NCI-H128 (cell line): ENCODE measurements around the gene LTBR.

Experiments
- DNase-seq: peaks from one replicate; lab custom pipeline; 2025; ENCODE audit not compliant: unreplicated experiment; lab: John Stamatoyannopoulos, UW

Gene LTBR

DNA sequence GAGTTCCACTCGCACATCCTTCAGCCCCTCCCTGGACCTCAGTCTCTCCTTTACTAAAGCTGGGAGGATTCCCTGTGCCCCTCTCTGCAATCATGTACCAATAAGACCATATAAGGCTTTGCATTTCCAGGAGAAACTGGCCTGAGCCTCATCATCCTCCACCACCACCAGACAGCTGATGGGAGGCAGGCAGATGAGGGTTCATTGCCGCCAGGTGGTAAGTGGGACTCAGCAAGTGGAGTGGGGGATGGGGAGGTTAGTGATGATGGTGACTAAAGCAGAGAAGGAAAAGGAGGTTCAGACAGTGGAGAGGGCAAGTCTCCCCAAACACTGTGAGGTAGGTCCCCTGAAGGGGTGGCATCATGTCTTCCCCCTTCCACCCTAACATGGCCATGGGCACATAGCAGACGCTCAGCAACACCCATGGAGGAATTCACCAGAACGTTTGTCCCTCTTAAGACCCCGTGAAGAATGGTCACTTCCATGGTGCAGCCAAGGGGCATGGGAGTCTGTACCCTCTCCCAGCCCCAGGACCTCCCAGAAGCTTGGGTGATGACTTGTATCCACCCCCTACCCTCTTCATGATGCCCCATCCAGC is 37.6 kb upstream of the LTBR start:
- no peak for DNase-seq

DNA sequence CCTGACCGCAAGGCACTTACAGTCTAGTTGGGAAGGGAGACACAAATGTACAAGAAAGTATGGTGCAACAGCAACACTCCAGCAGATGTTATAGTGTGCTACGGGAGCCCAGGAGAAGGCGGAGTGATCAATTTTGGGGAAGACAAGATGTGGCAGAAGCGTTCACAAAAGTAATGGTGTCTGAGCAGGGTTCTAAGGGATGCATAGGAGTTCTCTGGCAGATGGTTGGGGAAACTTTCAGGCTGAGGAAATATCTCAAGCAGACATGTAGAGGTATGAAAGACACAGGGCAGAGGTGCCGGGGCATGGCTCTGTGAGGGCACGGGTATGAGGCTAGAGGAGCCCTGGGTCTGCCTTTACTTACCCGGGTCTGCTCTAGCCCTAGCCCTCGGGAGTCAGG is 37.0 kb upstream of the LTBR start:
- no peak for DNase-seq

GRCh38 chr12:6347367-6348338 is 36.3 kb upstream of the LTBR start:
- DNase-seq = no peak

GRCh38 chr12:6351622-6352021 is 32.3 kb upstream of the LTBR start:
- DNase-seq = no peak

DNA sequence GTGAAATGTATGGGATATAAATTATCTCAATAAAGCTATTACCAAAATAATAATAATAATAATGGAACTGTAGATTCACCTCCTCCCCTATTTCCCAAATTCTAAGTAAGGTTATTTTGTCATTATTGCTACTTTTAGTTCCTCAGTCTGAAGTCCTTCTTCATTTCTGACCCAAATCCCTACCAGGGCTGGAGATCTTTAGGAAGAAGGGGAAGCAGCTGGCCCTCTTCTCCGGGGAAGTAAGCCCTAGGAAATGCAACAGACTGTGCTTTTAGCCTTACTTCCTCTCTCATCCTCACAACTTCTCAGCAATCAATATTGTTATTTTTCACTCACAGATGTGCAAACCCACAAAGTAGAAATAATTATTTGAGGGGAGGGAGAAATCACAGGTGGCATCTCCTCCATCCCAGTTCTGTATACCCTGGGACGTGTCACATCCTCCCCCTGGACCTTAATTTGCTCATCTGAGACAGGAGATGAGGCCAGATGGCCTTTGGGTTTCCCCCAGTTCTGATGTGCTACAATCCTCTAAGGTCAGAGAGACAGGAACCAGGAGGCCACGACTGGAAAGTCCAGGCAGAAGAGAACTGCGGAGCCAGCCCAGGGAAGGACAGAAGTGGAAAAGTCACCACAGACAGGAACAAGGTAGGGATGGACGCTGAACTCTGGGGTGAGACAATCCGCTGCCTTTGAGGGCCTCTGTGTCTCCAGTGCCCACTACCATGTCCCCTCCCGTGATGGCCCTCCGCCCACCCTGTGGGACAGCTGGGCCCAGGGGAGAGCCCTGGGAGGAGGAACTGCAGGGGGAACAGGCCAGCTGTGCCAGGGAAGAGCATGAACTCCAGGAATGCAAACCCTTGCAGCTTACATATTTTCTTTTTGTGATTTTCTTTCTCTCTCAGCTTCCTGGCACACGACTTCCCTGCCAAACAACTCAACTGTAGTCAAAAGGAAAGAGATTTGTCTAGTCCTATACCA is 31.5 kb upstream of the LTBR start:
- no peak for DNase-seq

DNA sequence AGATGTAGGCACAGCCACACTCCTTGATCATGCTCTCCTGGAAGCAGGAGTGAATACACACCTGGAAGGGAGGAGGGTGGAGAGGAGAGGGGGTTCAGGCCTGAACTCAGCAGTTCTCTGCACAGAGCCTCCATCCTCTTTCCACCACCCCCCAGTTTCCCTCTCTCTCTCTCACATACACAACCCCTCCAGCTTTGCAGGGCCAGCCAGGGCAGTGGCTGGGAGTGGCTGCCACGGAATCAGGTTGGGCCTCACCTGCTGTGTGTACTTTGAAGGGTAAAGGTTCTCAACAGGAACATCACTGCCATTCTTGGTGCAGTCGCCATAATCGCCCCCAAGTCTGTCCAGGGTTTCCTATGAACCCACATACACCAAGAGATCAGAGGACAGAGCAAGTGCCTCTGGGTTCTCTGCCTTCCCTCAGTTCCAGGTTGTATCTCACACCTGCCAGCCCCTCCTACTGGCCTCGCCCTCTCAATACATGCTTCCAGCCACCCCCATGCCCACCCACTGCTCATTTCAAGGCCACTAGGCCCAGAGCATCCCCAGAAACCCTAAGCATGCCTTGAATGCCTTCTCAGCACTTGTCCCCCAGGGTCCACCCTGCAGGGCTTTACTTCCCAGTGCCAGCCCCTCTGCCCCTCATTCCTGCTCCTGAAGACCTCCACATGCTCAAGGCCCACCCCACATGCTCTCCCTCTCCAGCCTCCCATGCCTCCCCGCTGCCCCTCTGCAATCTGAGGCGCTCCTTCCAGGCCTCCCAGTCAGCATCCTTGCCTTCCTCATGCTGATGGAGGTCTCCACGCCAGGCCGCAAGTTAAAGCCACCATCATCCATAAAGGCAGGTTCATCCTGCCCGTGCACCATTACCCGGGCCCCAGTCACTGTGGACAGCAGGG is 29.2 kb upstream of the LTBR start:
- DNase-seq = no peak

DNA sequence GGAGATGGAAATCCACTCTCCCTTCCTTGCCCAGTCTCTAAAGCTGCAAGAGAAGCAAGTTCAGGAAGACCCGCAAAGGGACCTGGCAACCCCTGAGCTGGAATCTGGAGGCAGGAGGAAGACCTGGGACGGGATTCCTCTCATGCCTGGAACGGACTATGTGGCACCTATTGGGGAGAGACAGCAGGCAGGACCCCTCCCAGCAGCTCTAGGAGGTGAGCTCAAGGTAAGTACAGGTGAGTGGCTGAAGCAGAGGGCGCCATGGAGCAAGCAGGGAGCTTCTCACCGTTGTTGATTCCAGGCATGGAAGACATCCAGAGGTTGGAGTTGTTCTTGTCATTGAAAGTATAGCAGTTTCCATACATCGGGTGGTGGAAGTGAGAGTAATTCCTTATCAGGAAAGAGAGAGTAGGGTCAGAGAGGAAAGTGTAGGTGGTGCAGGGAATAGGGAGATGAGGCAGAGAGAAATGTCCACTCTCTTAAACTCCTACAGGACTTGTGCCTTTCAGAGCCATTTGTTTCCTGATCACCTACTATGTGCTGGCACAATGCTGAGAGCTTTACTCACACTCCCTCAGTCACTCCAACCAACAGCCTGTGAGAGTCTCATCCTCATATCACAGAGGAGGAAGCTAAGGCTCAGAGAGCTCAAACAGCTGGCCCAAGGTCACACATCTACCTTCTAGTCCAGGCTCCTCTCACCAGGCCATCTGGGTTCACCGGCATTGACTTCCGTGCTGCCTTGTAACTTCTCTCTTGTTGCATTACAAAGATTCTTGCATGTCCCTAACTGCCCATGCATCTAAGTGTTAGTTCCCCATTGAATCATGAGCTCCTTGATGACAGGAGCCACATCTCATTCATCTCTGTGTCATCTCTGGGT is 28.2 kb upstream of the LTBR start:
- no peak for DNase-seq

DNA sequence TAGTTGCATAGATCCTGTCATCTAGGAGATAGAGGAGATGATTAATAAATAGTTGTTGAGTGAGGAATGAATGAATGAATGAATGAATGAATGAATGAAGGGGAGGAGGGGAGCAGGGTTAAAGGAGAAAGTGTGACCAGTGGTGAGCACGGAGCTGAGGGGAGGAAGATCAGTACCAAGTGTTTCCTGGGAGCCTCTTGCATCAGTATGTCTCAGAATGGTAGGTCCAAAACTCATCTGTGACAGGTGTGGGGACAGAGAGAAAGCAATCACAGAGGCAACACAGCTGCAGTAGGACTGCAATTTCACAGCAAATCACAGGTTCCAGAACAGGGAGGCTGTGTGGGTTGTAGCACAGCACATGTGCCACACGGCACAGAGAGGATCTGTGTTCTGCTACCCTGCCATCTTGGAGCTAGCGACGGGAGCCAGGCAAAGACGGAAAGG is 27.6 kb upstream of the LTBR start:
- no peak for DNase-seq

DNA sequence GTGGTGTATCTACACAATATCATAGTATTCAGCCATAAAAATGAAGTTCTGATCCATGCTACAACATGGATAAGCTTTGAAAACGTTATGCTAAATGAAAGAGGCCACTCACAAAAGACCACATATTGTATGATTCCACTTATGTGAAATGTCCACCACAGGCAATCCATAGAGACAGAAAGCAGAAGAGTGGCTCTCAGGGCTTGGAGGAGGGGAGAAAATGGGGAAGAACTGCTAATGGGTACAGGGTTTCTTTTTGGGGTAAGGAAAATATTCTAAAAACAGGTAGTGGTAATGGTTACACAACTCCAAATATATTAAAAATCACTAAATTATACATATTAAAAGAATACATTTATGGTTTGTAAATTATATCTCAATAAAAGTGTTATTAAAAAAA is 25.1 kb upstream of the LTBR start:
- no peak for DNase-seq

DNA sequence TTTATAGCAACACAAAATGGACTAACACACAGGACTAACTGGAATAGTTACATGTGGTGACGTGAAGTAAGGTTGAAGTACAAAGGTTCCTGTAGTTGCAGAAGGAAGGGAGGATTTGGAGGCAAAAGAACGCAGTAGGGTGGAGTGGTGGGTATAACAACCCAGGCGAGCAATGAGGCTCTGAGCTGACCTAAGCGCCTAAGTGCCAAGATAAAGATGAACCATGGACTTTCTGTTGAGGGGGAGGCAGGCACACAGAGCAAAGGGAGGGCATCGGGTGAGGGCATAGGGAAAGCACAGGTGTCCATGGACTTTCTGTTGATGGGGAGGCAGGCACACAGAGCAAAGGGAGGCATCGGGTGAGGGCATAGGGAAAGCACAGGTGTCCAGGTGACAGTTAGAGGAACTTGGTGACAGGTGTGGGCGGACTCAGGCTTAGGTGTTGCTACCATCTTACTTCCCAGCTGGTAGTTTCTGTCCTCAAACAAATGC is 23.8 kb upstream of the LTBR start:
- DNase-seq = no peak

GRCh38 chr12:6360578-6361490 is 23.1 kb upstream of the LTBR start:
- no peak for DNase-seq

GRCh38 chr12:6361834-6362233 is 22.1 kb upstream of the LTBR start:
- DNase-seq = no peak

- DNase-seq = no peak
Measured at GRCh38 chr12:6362403-6362802, 21.6 kb upstream of the LTBR start.

GRCh38 chr12:6363010-6363329 is 21.0 kb upstream of the LTBR start:
- DNase-seq = no peak

DNA sequence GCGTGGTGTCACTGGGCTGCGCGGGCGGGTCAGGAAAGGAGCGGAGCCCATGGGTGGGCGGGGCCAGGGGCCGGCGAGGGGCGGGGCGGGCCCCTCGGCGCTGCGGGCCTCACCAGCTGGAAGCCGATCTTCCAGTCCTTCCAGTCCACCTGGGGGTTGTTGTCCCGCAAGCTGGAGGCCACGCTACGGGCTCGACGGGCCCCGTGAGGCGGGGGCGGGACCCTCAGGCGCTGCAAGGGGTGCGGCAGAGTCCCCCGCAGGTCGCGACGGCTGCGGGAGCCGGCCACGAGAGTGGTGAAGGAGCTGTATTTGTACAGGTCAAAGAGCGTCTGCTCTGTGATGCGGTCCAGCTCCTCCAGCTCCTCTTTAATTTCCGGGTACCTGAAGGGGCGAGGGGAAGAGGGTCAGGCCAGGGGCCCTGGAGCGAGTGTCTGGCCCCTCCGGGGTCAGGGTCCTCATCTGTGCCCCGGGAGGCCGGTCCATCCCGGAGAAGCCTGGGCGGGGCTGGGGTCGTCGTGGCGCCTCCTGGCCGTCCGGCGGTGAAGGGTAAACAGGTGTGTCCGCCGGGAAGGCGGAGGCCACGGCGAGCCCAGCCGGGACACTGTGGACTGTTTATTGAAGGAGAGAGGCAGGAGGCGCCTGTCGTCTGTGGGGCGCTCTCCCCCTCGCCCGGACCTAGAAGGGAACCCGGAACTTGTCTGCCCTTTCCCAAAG is 20.5 kb upstream of the LTBR start:
- no peak for DNase-seq

- no peak for DNase-seq
Measured at GRCh38 chr12:6364044-6364374, 20.0 kb upstream of the LTBR start.

DNA sequence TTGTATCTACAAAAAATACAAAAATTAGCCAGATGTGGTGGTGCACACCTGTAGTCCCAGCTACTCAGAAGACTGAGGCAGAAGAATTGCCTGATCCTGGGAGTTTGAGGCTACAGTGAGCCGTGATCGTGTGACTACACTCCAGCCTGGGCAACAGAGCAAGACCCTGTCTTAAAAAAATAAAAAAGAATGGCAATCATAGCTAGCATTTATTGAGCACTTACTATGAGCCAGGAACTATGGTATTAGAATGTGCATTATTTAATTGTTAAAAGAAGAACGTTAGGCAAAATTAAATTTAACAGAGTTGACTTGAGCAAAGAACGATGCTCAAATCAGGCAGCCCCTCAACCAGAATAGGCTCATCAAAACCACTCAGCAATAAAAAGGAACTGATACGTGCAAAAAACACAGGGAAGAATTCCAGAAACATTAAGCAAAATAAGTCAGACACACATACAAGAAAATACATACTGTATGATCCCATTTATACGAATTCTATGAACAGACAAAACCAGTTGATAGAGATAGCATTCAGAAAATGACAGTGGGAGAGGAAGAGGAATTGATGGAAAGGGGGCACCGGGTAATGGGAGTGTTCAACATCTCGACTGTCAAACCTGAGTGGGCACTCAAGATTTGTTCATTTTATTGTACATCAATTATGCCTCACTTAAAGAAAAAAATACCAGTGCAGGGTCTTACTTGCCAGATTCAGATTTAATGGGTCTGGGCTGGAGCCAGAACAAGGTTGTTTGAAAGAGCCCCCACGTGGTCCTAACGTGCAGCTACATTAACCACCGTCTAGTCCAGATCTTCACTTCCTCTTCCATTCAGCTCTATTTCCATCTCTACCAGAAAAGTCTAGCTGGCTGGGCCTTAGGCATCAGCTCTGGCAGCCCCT is 16.6 kb upstream of the LTBR start:
- DNase-seq = no peak
